NOMO-1 (cell line): ENCODE results near the gene PRR5L.
A peak's percentile ranks its signal among the peaks of the same experiment; 100 is the strongest.

Experiments
- DNase-seq, 2 experiments: peaks; one replicate each; lab custom pipeline; 2025; ENCODE audit not compliant: unreplicated experiment in 2 of 2; lab: John Stamatoyannopoulos, UW

Gene PRR5L

GRCh38 chr11:36295926-36296325, at the start of gene PRR5L:
TSS of gene PRR5L (plus strand) at chr11:36296288. CDS start at chr11:36401122, 104,834 bp downstream.
- DNase-seq: no peak

- DNase-seq: no peak
Measured at GRCh38 chr11:36247493-36247892, 48.6 kb upstream of the PRR5L start.

GRCh38 chr11:36248436-36248835, 47.7 kb upstream of the PRR5L start:
- DNase-seq: no peak

GRCh38 chr11:36249246-36249645, 46.8 kb upstream of the PRR5L start:
- peak; percentile 5 to 17 for DNase-seq

- no peak for DNase-seq
Measured at GRCh38 chr11:36251823-36252222, 44.3 kb upstream of the PRR5L start.

GRCh38 chr11:36253238-36253637, 42.9 kb upstream of the PRR5L start:
- DNase-seq: no peak

- no peak for DNase-seq
Measured at GRCh38 chr11:36254713-36255112, 41.4 kb upstream of the PRR5L start.

- DNase-seq: no peak
Measured at GRCh38 chr11:36257351-36257750, 38.7 kb upstream of the PRR5L start.

- DNase-seq: peak; percentile 38 to 61
Measured at GRCh38 chr11:36258730-36259360, 37.2 kb upstream of the PRR5L start.

- DNase-seq: no peak
Measured at GRCh38 chr11:36261094-36261493, 35.0 kb upstream of the PRR5L start.

GRCh38 chr11:36264011-36264972, 31.8 kb upstream of the PRR5L start:
- DNase-seq: no peak

GRCh38 chr11:36264973-36265344, 31.1 kb upstream of the PRR5L start:
- no peak for DNase-seq

GRCh38 chr11:36265793-36266628, 30.1 kb upstream of the PRR5L start:
- DNase-seq: peak; percentile 26 to 28

- DNase-seq: no peak
Measured at GRCh38 chr11:36266767-36267166, 29.3 kb upstream of the PRR5L start.

GRCh38 chr11:36268337-36268985, 27.6 kb upstream of the PRR5L start:
- no peak for DNase-seq

- no peak for DNase-seq
Measured at GRCh38 chr11:36270701-36271100, 25.4 kb upstream of the PRR5L start.

- DNase-seq: no peak
Measured at GRCh38 chr11:36271794-36272407, 24.2 kb upstream of the PRR5L start.

- DNase-seq: no peak
Measured at GRCh38 chr11:36273110-36273509, 23.0 kb upstream of the PRR5L start.

GRCh38 chr11:36274414-36274813, 21.7 kb upstream of the PRR5L start:
- DNase-seq: no peak
